CD1c-positive myeloid dendritic cell (primary cell): ENCODE results near the gene HYI.

Experiments used
- DNase-seq: peaks from one replicate; pipeline ENCODE4 v3.0.0-alpha.2; 2016; ENCODE audit errors: extremely low spot score

The HYI gene

GRCh38 chr1:43444151-43444828 is 9.4 kb downstream of the HYI start:
- no peak for DNase-seq

- no peak for DNase-seq
Observed at GRCh38 chr1:43443197-43443946, 10.4 kb downstream of the HYI start.

- no peak for DNase-seq
Observed at GRCh38 chr1:43442756-43443155, 11.0 kb downstream of the HYI start.

GRCh38 chr1:43441894-43442637 is 11.7 kb downstream of the HYI start:
- DNase-seq = no peak

GRCh38 chr1:43441166-43441893 is 12.4 kb downstream of the HYI start:
- DNase-seq = no peak

GRCh38 chr1:43440358-43440757 is 13.4 kb downstream of the HYI start:
- DNase-seq = no peak

- no peak for DNase-seq
Observed at GRCh38 chr1:43439781-43440180, 13.9 kb downstream of the HYI start.

- no peak for DNase-seq
Observed at GRCh38 chr1:43438953-43439581, 14.7 kb downstream of the HYI start.

GRCh38 chr1:43438576-43438952 is 15.2 kb downstream of the HYI start:
- DNase-seq = no peak

GRCh38 chr1:43438006-43438405 is 15.7 kb downstream of the HYI start:
- no peak for DNase-seq

- no peak for DNase-seq
Observed at GRCh38 chr1:43437031-43437973, 16.4 kb downstream of the HYI start.

- DNase-seq = no peak
Observed at GRCh38 chr1:43436371-43436770, 17.4 kb downstream of the HYI start.

- DNase-seq = no peak
Observed at GRCh38 chr1:43435146-43436145, 18.3 kb downstream of the HYI start.

GRCh38 chr1:43434256-43434655 is 19.5 kb downstream of the HYI start:
- no peak for DNase-seq

GRCh38 chr1:43432907-43433306 is 20.8 kb downstream of the HYI start:
- no peak for DNase-seq

GRCh38 chr1:43432171-43432860 is 21.4 kb downstream of the HYI start:
- DNase-seq = no peak

- no peak for DNase-seq
Observed at GRCh38 chr1:43431676-43432075, 22.1 kb downstream of the HYI start.

- DNase-seq = no peak
Observed at GRCh38 chr1:43430831-43431230, 22.9 kb downstream of the HYI start.

GRCh38 chr1:43427941-43428340 is 25.8 kb downstream of the HYI start:
- DNase-seq = no peak
